HG03280 (cell line): ENCODE measurements around the gene NCAPH2.

Source experiments
- ATAC-seq: cut with Tn5 transposase; IDR thresholded peaks from one replicate; pipeline ENCODE4 v1.9.1; 2021; ENCODE audit warnings: mild to moderate bottlenecking, moderate library complexity; ENCODE audit not compliant: unreplicated experiment

The NCAPH2 gene

GRCh38 chr22:50568626-50569025 is 60.6 kb downstream of the NCAPH2 start:
- no peak for ATAC-seq

GRCh38 chr22:50569041-50569459 is 61.0 kb downstream of the NCAPH2 start:
- ATAC-seq: no peak

- no peak for ATAC-seq
Observed at GRCh38 chr22:50569896-50570535, 62.0 kb downstream of the NCAPH2 start.

- no peak for ATAC-seq
Observed at GRCh38 chr22:50570861-50571260, 62.8 kb downstream of the NCAPH2 start.

- ATAC-seq: no peak
Observed at GRCh38 chr22:50571264-50572175, 63.5 kb downstream of the NCAPH2 start.

GRCh38 chr22:50572965-50573364 is 64.9 kb downstream of the NCAPH2 start:
- ATAC-seq: no peak

- ATAC-seq: no peak
Observed at GRCh38 chr22:50573491-50574382, 65.7 kb downstream of the NCAPH2 start.

GRCh38 chr22:50574383-50574755 is 66.3 kb downstream of the NCAPH2 start:
- ATAC-seq: no peak
